Omental fat pad (tissue), 4 donors: ENCODE results near the gene GOLT1B. TPM values are rescaled to one million over a fixed set of nuclear protein-coding genes. Genes with fewer than 3 reads are reported as not detected.

Experiments used
- ATAC-seq: fragments of 150-250 bp; one replicate; pipeline ENCODE4 v1.9.1; 2016; ENCODE audit warnings: mild to moderate bottlenecking, moderate library complexity; ENCODE audit not compliant: low FRiP score
- DNase-seq: peaks from one replicate; pipeline ENCODE4 v3.0.0-alpha.2; 2019; ENCODE audit warnings: low spot score
- total RNA-seq, 4 donors: library from RNA; depleted of rRNA; stranded (reverse); fragments of >200 nt; gene quantifications; one replicate each; pipeline ENCODE4 v1.1.0, GENCODE V29; 2016
- TF ChIP-seq, protein P1 (sequence below), 3 donors: fragments of 450-650 bp; IDR thresholded peaks; one replicate each; pipeline ENCODE4 v1.5.1; 2016 to 2017; ENCODE audit warnings: antibody characterized with exemption in 3 of 3, mild to moderate bottlenecking in 3 of 3, moderate library complexity in 2 of 3

GOLT1B gene
- total RNA-seq, 4 donors from 2014 or later, result 22.0 to 39.0 (median 26.6) TPM

DNA sequence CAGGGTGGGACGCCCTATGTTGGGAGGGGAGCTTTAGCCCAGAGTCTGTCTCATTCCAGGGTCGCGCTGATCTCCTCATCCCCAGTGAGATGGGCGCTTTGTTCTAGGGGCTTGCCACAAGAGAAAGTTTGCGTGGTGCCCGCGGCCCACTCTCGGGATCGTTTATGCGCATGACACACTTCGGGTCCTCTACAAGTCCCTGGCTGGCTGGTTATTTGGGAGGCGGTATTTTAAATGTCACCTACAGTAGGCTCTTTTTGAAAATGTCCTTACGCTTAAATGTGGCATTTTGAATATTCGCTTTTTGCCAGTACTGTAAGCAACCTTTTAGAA lies 541 bp downstream of the GOLT1B start:
- TF ChIP-seq, protein P1, sequence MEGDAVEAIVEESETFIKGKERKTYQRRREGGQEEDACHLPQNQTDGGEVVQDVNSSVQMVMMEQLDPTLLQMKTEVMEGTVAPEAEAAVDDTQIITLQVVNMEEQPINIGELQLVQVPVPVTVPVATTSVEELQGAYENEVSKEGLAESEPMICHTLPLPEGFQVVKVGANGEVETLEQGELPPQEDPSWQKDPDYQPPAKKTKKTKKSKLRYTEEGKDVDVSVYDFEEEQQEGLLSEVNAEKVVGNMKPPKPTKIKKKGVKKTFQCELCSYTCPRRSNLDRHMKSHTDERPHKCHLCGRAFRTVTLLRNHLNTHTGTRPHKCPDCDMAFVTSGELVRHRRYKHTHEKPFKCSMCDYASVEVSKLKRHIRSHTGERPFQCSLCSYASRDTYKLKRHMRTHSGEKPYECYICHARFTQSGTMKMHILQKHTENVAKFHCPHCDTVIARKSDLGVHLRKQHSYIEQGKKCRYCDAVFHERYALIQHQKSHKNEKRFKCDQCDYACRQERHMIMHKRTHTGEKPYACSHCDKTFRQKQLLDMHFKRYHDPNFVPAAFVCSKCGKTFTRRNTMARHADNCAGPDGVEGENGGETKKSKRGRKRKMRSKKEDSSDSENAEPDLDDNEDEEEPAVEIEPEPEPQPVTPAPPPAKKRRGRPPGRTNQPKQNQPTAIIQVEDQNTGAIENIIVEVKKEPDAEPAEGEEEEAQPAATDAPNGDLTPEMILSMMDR (IDR thresholded peaks at IDR 0.05), result no peak
- DNase-seq, result peak; percentile 24

GRCh38 chr12:21502872-21503271 lies 1.3 kb downstream of the GOLT1B start:
- TF ChIP-seq, protein P1 (IDR thresholded peaks at IDR 0.05), result no peak
- ATAC-seq, result no peak
- DNase-seq, result no peak

More for the DNA sequence above, 541 bp downstream of the GOLT1B start:
- peak; percentile 19 for ATAC-seq

GRCh38 chr12:21505888-21506287 lies 4.3 kb downstream of the GOLT1B start:
- ATAC-seq, result no peak
- DNase-seq, result no peak
- TF ChIP-seq, protein P1 (IDR thresholded peaks at IDR 0.05), result no peak

- ATAC-seq, result no peak
- TF ChIP-seq, protein P1 (IDR thresholded peaks at IDR 0.05), result no peak
- no peak for DNase-seq
These were observed 6.3 kb downstream of the GOLT1B start for GRCh38 chr12:21507849-21508248.

DNA sequence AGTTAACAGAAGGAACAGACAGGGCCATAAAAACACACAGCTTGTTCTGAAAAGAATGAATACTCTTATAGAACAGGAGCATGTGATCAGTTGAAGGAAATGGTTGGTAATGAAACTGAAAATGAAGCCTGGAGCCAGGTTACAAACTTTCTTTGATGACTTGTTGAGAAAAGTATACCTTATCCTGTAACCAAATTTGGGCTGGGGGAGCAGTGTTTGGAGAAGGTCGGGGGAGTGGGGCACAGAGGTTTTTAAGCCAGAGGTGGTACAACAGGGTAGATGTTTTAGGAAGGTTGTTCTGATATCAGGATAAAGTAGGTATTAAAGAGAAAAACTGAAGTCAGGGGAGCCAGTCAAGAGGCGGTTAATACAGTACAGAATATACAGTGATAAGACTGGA lies 8.2 kb downstream of the GOLT1B start:
- ATAC-seq, result no peak
- TF ChIP-seq, protein P1 (IDR thresholded peaks at IDR 0.05), result no peak
- no peak for DNase-seq

DNA sequence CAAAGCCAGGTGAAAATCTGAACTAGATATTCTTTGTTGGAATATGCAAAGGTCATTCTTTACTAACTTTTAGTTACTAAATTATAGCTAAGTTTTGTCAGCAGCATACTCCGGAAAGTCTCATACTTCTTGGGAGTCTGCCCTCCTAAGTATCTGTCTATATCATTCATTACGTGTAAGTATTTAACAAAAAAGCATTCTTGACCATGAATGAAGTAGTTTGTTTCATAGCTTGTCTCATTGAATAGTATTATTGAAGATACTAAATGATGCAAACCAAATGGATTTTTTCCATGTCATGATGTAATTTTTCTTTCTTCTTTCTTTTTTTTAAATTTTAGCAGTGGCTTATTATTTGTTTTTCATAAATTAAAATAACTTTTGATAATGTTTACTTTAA lies 14.7 kb downstream of the GOLT1B start:
- no peak for DNase-seq
- TF ChIP-seq, protein P1 (IDR thresholded peaks at IDR 0.05), result no peak
- no peak for ATAC-seq

DNA sequence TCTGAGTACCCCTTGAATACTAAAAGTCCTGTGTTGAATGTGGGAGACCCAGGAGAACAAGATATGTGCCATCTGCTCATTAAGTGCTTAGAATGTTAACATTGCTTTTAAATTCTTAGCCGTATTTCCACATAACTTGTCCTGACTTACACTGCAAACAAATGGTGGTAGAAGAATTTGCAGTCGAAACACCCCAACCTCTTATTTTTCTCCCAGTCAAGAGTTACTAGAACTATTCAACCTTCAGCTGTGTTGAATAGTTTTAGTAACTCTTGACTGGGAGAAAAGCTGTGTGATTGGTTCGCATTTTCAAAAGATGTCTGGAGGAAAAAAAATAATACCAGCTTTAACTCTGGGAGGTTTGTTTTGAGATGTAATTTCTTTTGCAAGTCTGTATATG lies 16.9 kb downstream of the GOLT1B start:
- DNase-seq (no peak), ATAC-seq (no peak)
- TF ChIP-seq, protein P1 (IDR thresholded peaks at IDR 0.05), result no peak
